ENCODE data around the gene PARP1.

GRCh38 chr1:226425004-226425378 is 17.1 kb upstream of the PARP1 start:
- TF ChIP-seq, protein P1, sequence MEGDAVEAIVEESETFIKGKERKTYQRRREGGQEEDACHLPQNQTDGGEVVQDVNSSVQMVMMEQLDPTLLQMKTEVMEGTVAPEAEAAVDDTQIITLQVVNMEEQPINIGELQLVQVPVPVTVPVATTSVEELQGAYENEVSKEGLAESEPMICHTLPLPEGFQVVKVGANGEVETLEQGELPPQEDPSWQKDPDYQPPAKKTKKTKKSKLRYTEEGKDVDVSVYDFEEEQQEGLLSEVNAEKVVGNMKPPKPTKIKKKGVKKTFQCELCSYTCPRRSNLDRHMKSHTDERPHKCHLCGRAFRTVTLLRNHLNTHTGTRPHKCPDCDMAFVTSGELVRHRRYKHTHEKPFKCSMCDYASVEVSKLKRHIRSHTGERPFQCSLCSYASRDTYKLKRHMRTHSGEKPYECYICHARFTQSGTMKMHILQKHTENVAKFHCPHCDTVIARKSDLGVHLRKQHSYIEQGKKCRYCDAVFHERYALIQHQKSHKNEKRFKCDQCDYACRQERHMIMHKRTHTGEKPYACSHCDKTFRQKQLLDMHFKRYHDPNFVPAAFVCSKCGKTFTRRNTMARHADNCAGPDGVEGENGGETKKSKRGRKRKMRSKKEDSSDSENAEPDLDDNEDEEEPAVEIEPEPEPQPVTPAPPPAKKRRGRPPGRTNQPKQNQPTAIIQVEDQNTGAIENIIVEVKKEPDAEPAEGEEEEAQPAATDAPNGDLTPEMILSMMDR (conservative IDR thresholded peaks at IDR 0.05; ENCODE audit: low read length) = no peak
- TF ChIP-seq EZH2phosphoT487 (IDR thresholded peaks at IDR 0.05; ENCODE audit: borderline replicate concordance, low read depth, low read length) = no peak
